PC-9 (cell line): ENCODE data around the gene UQCR11. TPM values are rescaled to one million over a fixed set of nuclear protein-coding genes. Genes with fewer than 3 reads are reported as not detected.

Experiments used
- BruUV-seq: library from RNA; stranded (reverse); fragments of 400-500 nt; replicated peaks from 2 replicates; lab custom pipeline; 2021; lab: Mats Ljungman, UMichigan
- CTCF ChIA-PET: fragments of 300-600 bp; sonication (Branson Sonifier 250); formaldehyde crosslinking; loops from one replicate; lab custom pipeline; 2022; ENCODE audit warnings: antibody characterized with exemption; lab: Charles Lee
- POLR2A ChIA-PET: fragments of 300-600 bp; sonication (Branson Sonifier 250); formaldehyde crosslinking; loops from one replicate; lab custom pipeline; 2022; ENCODE audit warnings: antibody characterized with exemption; ENCODE audit not compliant: unreplicated experiment; lab: Charles Lee
- DNase-seq, 2 experiments: peaks; one replicate each; pipeline versions ENCODE4 v3.0.0 to v3.0.0-alpha.2; 2015 to 2022; ENCODE audit warnings: mixed read lengths in 1 of 2
- H2AFZ ChIP-seq: fragments of 200-600 bp; sonication (generic); 2 replicates; pipeline ENCODE4 v1.8.1; 2017; ENCODE audit warnings: antibody characterized with exemption
- H3F3A ChIP-seq: fragments of 200-600 bp; sonication (generic); 2 replicates; pipeline ENCODE4 v1.8.1; 2017; ENCODE audit warnings: antibody characterized with exemption, mild to moderate bottlenecking, low read depth; ENCODE audit not compliant: insufficient read depth
- H3K27ac ChIP-seq: fragments of 200-600 bp; sonication (generic); 2 replicates; pipeline ENCODE4 v1.6.1; 2016; ENCODE audit warnings: mixed run types
- H3K27me3 ChIP-seq: fragments of 200-600 bp; sonication (generic); 2 replicates; pipeline ENCODE4 v1.6.1; 2016; ENCODE audit warnings: low read depth, mixed run types; ENCODE audit not compliant: insufficient read depth
- H3K36me3 ChIP-seq: fragments of 200-600 bp; sonication (generic); 2 replicates; pipeline ENCODE4 v1.6.1; 2016; ENCODE audit warnings: low read depth, mixed run types
- H3K4me1 ChIP-seq: fragments of 200-600 bp; sonication (generic); replicated peaks from 2 replicates; pipeline ENCODE4 v1.6.1; 2016; ENCODE audit warnings: mixed run types; ENCODE audit not compliant: insufficient read depth
- H3K4me2 ChIP-seq: fragments of 200-600 bp; sonication (generic); 2 replicates; pipeline ENCODE4 v1.6.1; 2017; ENCODE audit warnings: mixed run types
- H3K4me3 ChIP-seq: fragments of 200-600 bp; sonication (generic); 2 replicates; pipeline ENCODE4 v1.6.1; 2016; ENCODE audit warnings: mixed run types
- H3K79me2 ChIP-seq: fragments of 200-600 bp; sonication (generic); 2 replicates; pipeline ENCODE4 v1.6.1; 2017; ENCODE audit warnings: low read depth, mixed run types
- H3K9me2 ChIP-seq: fragments of 200-600 bp; sonication (generic); 2 replicates; pipeline ENCODE4 v1.8.1; 2017; ENCODE audit warnings: mild to moderate bottlenecking; ENCODE audit not compliant: insufficient read depth
- H3K9me3 ChIP-seq: fragments of 200-600 bp; sonication (generic); 2 replicates; pipeline ENCODE4 v1.8.1; 2016; ENCODE audit warnings: low read depth; ENCODE audit not compliant: insufficient read depth
- H4K20me1 ChIP-seq: fragments of 200-600 bp; sonication (generic); 2 replicates; pipeline ENCODE4 v1.8.1; 2017; ENCODE audit not compliant: insufficient read depth
- EZH2 ChIP-seq: fragments of 200-600 bp; sonication (generic); IDR thresholded peaks from 2 replicates; pipeline ENCODE4 v1.8.0; 2017; ENCODE audit warnings: antibody characterized with exemption, low read depth
- intact Hi-C: fragments of 100-400 bp; cut with micrococcal nuclease; formaldehyde crosslinking; loops from one replicate; pipeline ENCODE4 v1.10.0; 2022; ENCODE audit not compliant: unreplicated experiment
- total RNA-seq: library from RNA; stranded (reverse); gene quantifications from 2 replicates; pipeline ENCODE4 v1.2.3, GENCODE V29; 2021
- TF ChIP-seq, protein P1 (sequence below): fragments of 200-600 bp; sonication (generic); conservative IDR thresholded peaks from 2 replicates; pipeline ENCODE4 v1.6.1; 2017; ENCODE audit warnings: mixed run types, antibody characterized with exemption, mild to moderate bottlenecking, moderate library complexity

Gene UQCR11
- total RNA-seq, 1 experiment from 2014 or later: 196 TPM

DNA sequence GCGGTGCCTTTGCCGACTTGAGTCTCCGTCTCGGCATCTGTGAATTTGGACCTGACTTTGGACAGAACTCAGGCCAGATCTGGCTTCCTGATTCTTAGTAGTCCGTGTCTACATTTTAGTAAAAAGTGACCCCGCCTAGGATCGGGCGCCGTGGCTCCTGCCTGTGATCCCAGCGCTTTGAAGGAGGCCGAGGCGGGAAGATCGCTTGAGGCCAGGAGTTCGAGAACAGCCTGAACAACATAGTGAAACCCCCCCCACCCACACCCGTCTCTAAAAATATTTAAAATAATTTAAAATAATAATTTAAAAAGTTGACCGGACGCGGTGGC is 48.0 kb upstream of the UQCR11 start:
- Histone ChIP-seq H3F3A (peaks cover 15% of the 10 kb centered on the region; the same call in 1 of the 2 replicates), H3K4me1 (peaks cover 37% of the 10 kb centered on the region), H3K9me3 (no peaks in the 10 kb centered on the region), H3K9me2 (no peaks in the 10 kb centered on the region), H3K27ac (peak overlapping the region; percentile 59), H3K27me3 (no peaks in the 10 kb centered on the region), H2AFZ (peak overlapping the region; percentile 80), H3K4me3 (peak overlapping the region; percentile 59), H4K20me1 (no peaks in the 10 kb centered on the region), H3K79me2 (peaks cover 19% of the 10 kb centered on the region), H3K36me3 (no peaks in the 10 kb centered on the region), H3K4me2 (peak overlapping the region; percentile 82)
- TF ChIP-seq, protein P1, sequence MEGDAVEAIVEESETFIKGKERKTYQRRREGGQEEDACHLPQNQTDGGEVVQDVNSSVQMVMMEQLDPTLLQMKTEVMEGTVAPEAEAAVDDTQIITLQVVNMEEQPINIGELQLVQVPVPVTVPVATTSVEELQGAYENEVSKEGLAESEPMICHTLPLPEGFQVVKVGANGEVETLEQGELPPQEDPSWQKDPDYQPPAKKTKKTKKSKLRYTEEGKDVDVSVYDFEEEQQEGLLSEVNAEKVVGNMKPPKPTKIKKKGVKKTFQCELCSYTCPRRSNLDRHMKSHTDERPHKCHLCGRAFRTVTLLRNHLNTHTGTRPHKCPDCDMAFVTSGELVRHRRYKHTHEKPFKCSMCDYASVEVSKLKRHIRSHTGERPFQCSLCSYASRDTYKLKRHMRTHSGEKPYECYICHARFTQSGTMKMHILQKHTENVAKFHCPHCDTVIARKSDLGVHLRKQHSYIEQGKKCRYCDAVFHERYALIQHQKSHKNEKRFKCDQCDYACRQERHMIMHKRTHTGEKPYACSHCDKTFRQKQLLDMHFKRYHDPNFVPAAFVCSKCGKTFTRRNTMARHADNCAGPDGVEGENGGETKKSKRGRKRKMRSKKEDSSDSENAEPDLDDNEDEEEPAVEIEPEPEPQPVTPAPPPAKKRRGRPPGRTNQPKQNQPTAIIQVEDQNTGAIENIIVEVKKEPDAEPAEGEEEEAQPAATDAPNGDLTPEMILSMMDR: no peak
- no peak for TF ChIP-seq EZH2
- ChIA-PET CTCF (no interaction called here), POLR2A (interaction anchor here (0.6 kb wide), 1 partner anchor 94 kb away, joined by 14 read pairs; no protein-coding TSS in a partner anchor)
- BruUV-seq: no TSS peak
- intact Hi-C loops: no loop called here
- no peak for DNase-seq

GRCh38 chr19:1652471-1653299 is 47.4 kb upstream of the UQCR11 start, which contains the start of gene TCF3:
TCF3 (minus strand) TSS chr19:1652615; CDS start chr19:1650248, 2,367 bp downstream.
- no peaks in the 10 kb centered on the region for H3K27me3 ChIP-seq
- intact Hi-C loops: no loop called here
- H3K4me3 ChIP-seq: peak within 1 kb of the TSS; percentile 72
- peaks cover 19% of the 10 kb centered on the region for H3K79me2 ChIP-seq
- no peaks in the 10 kb centered on the region for H3K9me3 ChIP-seq
- peaks cover 15% of the 10 kb centered on the region; the same call in 1 of the 2 replicates for H3F3A ChIP-seq
- peak within 1 kb of the TSS; percentile 80 for H2AFZ ChIP-seq
- TSS peak; percentile 96 for BruUV-seq
- no peaks in the 10 kb centered on the region for H3K9me2 ChIP-seq
- peak within 1 kb of the TSS; percentile 89 for H3K27ac ChIP-seq
- peaks cover 31% of the 10 kb centered on the region for H3K4me1 ChIP-seq
- TF ChIP-seq EZH2: no peak
- TF ChIP-seq, protein P1: no peak
- H3K4me2 ChIP-seq: peak within 1 kb of the TSS; percentile 82
- DNase-seq: peak; percentile 88 to 96
- POLR2A ChIA-PET: no interaction called here
- no peaks in the 10 kb centered on the region for H3K36me3 ChIP-seq
- no peaks in the 10 kb centered on the region for H4K20me1 ChIP-seq
- CTCF ChIA-PET: interaction anchor here (0.6 kb wide), 1 partner anchor 20 kb away, joined by 3 read pairs; no protein-coding TSS in a partner anchor

GRCh38 chr19:1651568-1652291 is 46.5 kb upstream of the UQCR11 start:
- Histone ChIP-seq H3K4me3 (peak overlapping the region; percentile 72), H4K20me1 (no peaks in the 10 kb centered on the region), H3K27me3 (no peaks in the 10 kb centered on the region), H3F3A (peaks cover 10% of the 10 kb centered on the region; the same call in 1 of the 2 replicates), H3K4me1 (peaks cover 21% of the 10 kb centered on the region), H3K9me3 (no peaks in the 10 kb centered on the region), H3K4me2 (peak overlapping the region; percentile 82), H2AFZ (no peak overlapping the region), H3K79me2 (peaks cover 19% of the 10 kb centered on the region), H3K36me3 (no peaks in the 10 kb centered on the region), H3K9me2 (no peaks in the 10 kb centered on the region), H3K27ac (no peak overlapping the region)
- no peak for DNase-seq
- intact Hi-C loops: no loop called here
- ChIA-PET POLR2A (no interaction called here), CTCF (interaction anchor here (0.7 kb wide), 1 partner anchor 160 kb away, joined by 5 read pairs; no protein-coding TSS in a partner anchor)
- TF ChIP-seq, protein P1: no peak
- no peak for TF ChIP-seq EZH2
- BruUV-seq: no TSS peak
